GM21825 (cell line): ENCODE data around the gene MSANTD7.

Experiments
- ATAC-seq: cut with Tn5 transposase; IDR thresholded peaks from one replicate; pipeline ENCODE4 v1.9.1; 2021; ENCODE audit warnings: mild to moderate bottlenecking, moderate library complexity; ENCODE audit not compliant: unreplicated experiment

MSANTD7 gene

GRCh38 chr10:14879928-14880193 is 41.8 kb downstream of the MSANTD7 start:
- no peak for ATAC-seq

GRCh38 chr10:14880229-14880628 is 42.1 kb downstream of the MSANTD7 start:
- no peak for ATAC-seq

- no peak for ATAC-seq
These were observed 46.0 kb downstream of the MSANTD7 start for GRCh38 chr10:14884082-14884481.
